Measurements from ENCODE around the gene EPB41L2.

Gene EPB41L2

GRCh38 chr6:130966344-130966980 lies 96.6 kb downstream of the EPB41L2 start:
- Mint-ChIP-seq H3K4me1 (ENCODE audit: low read depth) (peaks cover 2% of the 10 kb centered on the region), H3K9me3 (no peaks in the 10 kb centered on the region), H3K4me3 (no peak overlapping the region), H3K27me3 (ENCODE audit: low read depth) (no peaks in the 10 kb centered on the region), H3K27ac (no peak overlapping the region), H3K36me3 (ENCODE audit: low read depth) (no peaks in the 10 kb centered on the region)
- DNase-seq (ENCODE audit: low spot score) = no peak

GRCh38 chr6:130965656-130966055 lies 97.4 kb downstream of the EPB41L2 start:
- no peaks in the 10 kb centered on the region for H3K27me3 Mint-ChIP-seq (ENCODE audit: low read depth)
- no peaks in the 10 kb centered on the region for H3K9me3 Mint-ChIP-seq
- no peaks in the 10 kb centered on the region for H3K36me3 Mint-ChIP-seq (ENCODE audit: low read depth)
- peaks cover 2% of the 10 kb centered on the region for H3K4me1 Mint-ChIP-seq (ENCODE audit: low read depth)
- H3K4me3 Mint-ChIP-seq = no peak overlapping the region
- no peak for DNase-seq (ENCODE audit: low spot score)
- no peak overlapping the region for H3K27ac Mint-ChIP-seq

- H3K4me3 Mint-ChIP-seq = no peak overlapping the region
- no peak for DNase-seq (ENCODE audit: low spot score)
- H3K4me1 Mint-ChIP-seq (ENCODE audit: low read depth) = peaks cover 2% of the 10 kb centered on the region
- H3K9me3 Mint-ChIP-seq = no peaks in the 10 kb centered on the region
- H3K27ac Mint-ChIP-seq = no peak overlapping the region
- no peaks in the 10 kb centered on the region for H3K36me3 Mint-ChIP-seq (ENCODE audit: low read depth)
- H3K27me3 Mint-ChIP-seq (ENCODE audit: low read depth) = no peaks in the 10 kb centered on the region
Observed at GRCh38 chr6:130964808-130965604, 98.0 kb downstream of the EPB41L2 start.

GRCh38 chr6:130964289-130964688 lies 98.8 kb downstream of the EPB41L2 start:
- DNase-seq (ENCODE audit: low spot score) = no peak
- H3K9me3 Mint-ChIP-seq = no peaks in the 10 kb centered on the region
- H3K4me3 Mint-ChIP-seq = no peak overlapping the region
- no peaks in the 10 kb centered on the region for H3K27me3 Mint-ChIP-seq (ENCODE audit: low read depth)
- H3K27ac Mint-ChIP-seq = no peak overlapping the region
- H3K36me3 Mint-ChIP-seq (ENCODE audit: low read depth) = no peaks in the 10 kb centered on the region
- H3K4me1 Mint-ChIP-seq (ENCODE audit: low read depth) = peaks cover 2% of the 10 kb centered on the region

GRCh38 chr6:130962966-130963365 lies 100.1 kb downstream of the EPB41L2 start:
- DNase-seq (ENCODE audit: low spot score) = no peak
- H3K4me3 Mint-ChIP-seq = no peak overlapping the region
- H3K27ac Mint-ChIP-seq = no peak overlapping the region
- no peaks in the 10 kb centered on the region for H3K9me3 Mint-ChIP-seq
- no peaks in the 10 kb centered on the region for H3K36me3 Mint-ChIP-seq (ENCODE audit: low read depth)
- no peaks in the 10 kb centered on the region for H3K27me3 Mint-ChIP-seq (ENCODE audit: low read depth)
- H3K4me1 Mint-ChIP-seq (ENCODE audit: low read depth) = peaks cover 2% of the 10 kb centered on the region

GRCh38 chr6:130961148-130961547 lies 101.9 kb downstream of the EPB41L2 start:
- DNase-seq (ENCODE audit: low spot score) = no peak
- H3K36me3 Mint-ChIP-seq (ENCODE audit: low read depth) = no peaks in the 10 kb centered on the region
- H3K27me3 Mint-ChIP-seq (ENCODE audit: low read depth) = no peaks in the 10 kb centered on the region
- H3K9me3 Mint-ChIP-seq = no peaks in the 10 kb centered on the region
- peaks cover 2% of the 10 kb centered on the region for H3K4me1 Mint-ChIP-seq (ENCODE audit: low read depth)
- H3K4me3 Mint-ChIP-seq = no peak overlapping the region
- no peak overlapping the region for H3K27ac Mint-ChIP-seq

GRCh38 chr6:130959951-130960350 lies 103.1 kb downstream of the EPB41L2 start:
- Mint-ChIP-seq H3K4me1 (ENCODE audit: low read depth) (peaks cover 1% of the 10 kb centered on the region), H3K27me3 (ENCODE audit: low read depth) (no peaks in the 10 kb centered on the region), H3K4me3 (no peak overlapping the region), H3K27ac (no peak overlapping the region), H3K9me3 (no peaks in the 10 kb centered on the region), H3K36me3 (ENCODE audit: low read depth) (peaks cover 2% of the 10 kb centered on the region)
- no peak for DNase-seq (ENCODE audit: low spot score)

- no peaks in the 10 kb centered on the region for H3K4me1 Mint-ChIP-seq (ENCODE audit: low read depth)
- H3K9me3 Mint-ChIP-seq = no peaks in the 10 kb centered on the region
- peaks cover 2% of the 10 kb centered on the region for H3K36me3 Mint-ChIP-seq (ENCODE audit: low read depth)
- H3K27ac Mint-ChIP-seq = no peak overlapping the region
- DNase-seq (ENCODE audit: low spot score) = no peak
- H3K4me3 Mint-ChIP-seq = no peak overlapping the region
- no peaks in the 10 kb centered on the region for H3K27me3 Mint-ChIP-seq (ENCODE audit: low read depth)
Observed at GRCh38 chr6:130958468-130958867, 104.6 kb downstream of the EPB41L2 start.

- no peaks in the 10 kb centered on the region for H3K4me1 Mint-ChIP-seq (ENCODE audit: low read depth)
- peaks cover 2% of the 10 kb centered on the region for H3K36me3 Mint-ChIP-seq (ENCODE audit: low read depth)
- no peaks in the 10 kb centered on the region for H3K27me3 Mint-ChIP-seq (ENCODE audit: low read depth)
- DNase-seq (ENCODE audit: low spot score) = no peak
- H3K9me3 Mint-ChIP-seq = no peaks in the 10 kb centered on the region
- no peak overlapping the region for H3K4me3 Mint-ChIP-seq
- H3K27ac Mint-ChIP-seq = no peak overlapping the region
Observed at GRCh38 chr6:130955755-130956154, 107.3 kb downstream of the EPB41L2 start.

- H3K36me3 Mint-ChIP-seq (ENCODE audit: low read depth) = no peaks in the 10 kb centered on the region
- H3K4me3 Mint-ChIP-seq = no peak overlapping the region
- DNase-seq (ENCODE audit: low spot score) = no peak
- no peaks in the 10 kb centered on the region for H3K27me3 Mint-ChIP-seq (ENCODE audit: low read depth)
- no peaks in the 10 kb centered on the region for H3K4me1 Mint-ChIP-seq (ENCODE audit: low read depth)
- H3K9me3 Mint-ChIP-seq = no peaks in the 10 kb centered on the region
- no peak overlapping the region for H3K27ac Mint-ChIP-seq
Observed at GRCh38 chr6:130949553-130949952, 113.5 kb downstream of the EPB41L2 start.

GRCh38 chr6:130947464-130947863 lies 115.6 kb downstream of the EPB41L2 start:
- DNase-seq (ENCODE audit: low spot score) = no peak
- Mint-ChIP-seq H3K36me3 (ENCODE audit: low read depth) (no peaks in the 10 kb centered on the region), H3K4me1 (ENCODE audit: low read depth) (no peaks in the 10 kb centered on the region), H3K4me3 (no peak overlapping the region), H3K9me3 (no peaks in the 10 kb centered on the region), H3K27me3 (ENCODE audit: low read depth) (no peaks in the 10 kb centered on the region), H3K27ac (no peak overlapping the region)

GRCh38 chr6:130946076-130946475 lies 117.0 kb downstream of the EPB41L2 start:
- DNase-seq (ENCODE audit: low spot score) = no peak
- no peaks in the 10 kb centered on the region for H3K9me3 Mint-ChIP-seq
- no peaks in the 10 kb centered on the region for H3K27me3 Mint-ChIP-seq (ENCODE audit: low read depth)

GRCh38 chr6:130945401-130945919 lies 117.6 kb downstream of the EPB41L2 start:
- no peaks in the 10 kb centered on the region for H3K9me3 Mint-ChIP-seq
- H3K27ac Mint-ChIP-seq = no peak overlapping the region
- DNase-seq (ENCODE audit: low spot score) = no peak
- no peaks in the 10 kb centered on the region for H3K4me1 Mint-ChIP-seq (ENCODE audit: low read depth)
- no peaks in the 10 kb centered on the region for H3K36me3 Mint-ChIP-seq (ENCODE audit: low read depth)
- H3K27me3 Mint-ChIP-seq (ENCODE audit: low read depth) = no peaks in the 10 kb centered on the region
- no peak overlapping the region for H3K4me3 Mint-ChIP-seq

More at GRCh38 chr6:130946076-130946475, 117.0 kb downstream of the EPB41L2 start:
- H3K27ac Mint-ChIP-seq = no peak overlapping the region
- no peaks in the 10 kb centered on the region for H3K36me3 Mint-ChIP-seq (ENCODE audit: low read depth)
- H3K4me1 Mint-ChIP-seq (ENCODE audit: low read depth) = no peaks in the 10 kb centered on the region
- no peak overlapping the region for H3K4me3 Mint-ChIP-seq

- Mint-ChIP-seq H3K36me3 (ENCODE audit: low read depth) (no peaks in the 10 kb centered on the region), H3K27ac (no peak overlapping the region), H3K4me1 (ENCODE audit: low read depth) (no peaks in the 10 kb centered on the region), H3K9me3 (no peaks in the 10 kb centered on the region), H3K4me3 (no peak overlapping the region), H3K27me3 (ENCODE audit: low read depth) (no peaks in the 10 kb centered on the region)
- no peak for DNase-seq (ENCODE audit: low spot score)
Observed at GRCh38 chr6:130944486-130944885, 118.6 kb downstream of the EPB41L2 start.

Data from T-helper 2 cell treated with Interferon-gamma antibody and Interleukin-4, amounts not matched to agents 5 μg/mL and 100 μg/mL, for 36 hours (primary cell).